DOHH2 (cell line): ENCODE measurements around the gene CYS1.

Source experiments
- H3F3A ChIP-seq: fragments of 200-600 bp; sonication (generic), shearing (Covaris generic); 2 replicates; pipeline ENCODE4 v1.6.0; 2016; ENCODE audit warnings: antibody characterized with exemption, mild to moderate bottlenecking; ENCODE audit not compliant: control insufficient read depth, insufficient read depth
- H3K27ac ChIP-seq: fragments of 200-600 bp; sonication (generic); 2 replicates; pipeline ENCODE4 v1.5.1; 2014; ENCODE audit warnings: low read depth, mild to moderate bottlenecking, low read length, moderate library complexity
- H3K27me3 ChIP-seq: fragments of 200-600 bp; sonication (generic); 2 replicates; pipeline ENCODE4 v1.6.1; 2014; ENCODE audit warnings: mild to moderate bottlenecking, low read length, mixed read lengths; ENCODE audit not compliant: control insufficient read depth
- H3K36me3 ChIP-seq: fragments of 200-600 bp; sonication (generic); 2 replicates; pipeline ENCODE4 v1.6.1; 2014; ENCODE audit warnings: mild to moderate bottlenecking, low read length, moderate library complexity, mixed read lengths; ENCODE audit not compliant: control insufficient read depth
- H3K4me1 ChIP-seq: fragments of 200-600 bp; sonication (generic); 2 replicates; pipeline ENCODE4 v1.6.1; 2014; ENCODE audit warnings: mild to moderate bottlenecking, low read length, mixed read lengths; ENCODE audit not compliant: control insufficient read depth
- H3K4me2 ChIP-seq: fragments of 200-600 bp; sonication (generic); 2 replicates; pipeline ENCODE4 v1.6.0; 2014; ENCODE audit warnings: mild to moderate bottlenecking, low read length, moderate library complexity
- H3K4me3 ChIP-seq: fragments of 200-600 bp; sonication (generic); 2 replicates; pipeline ENCODE4 v1.5.1; 2014; ENCODE audit warnings: mild to moderate bottlenecking, low read length, mixed read lengths
- H3K79me2 ChIP-seq: fragments of 200-600 bp; sonication (generic); 2 replicates; pipeline ENCODE4 v1.6.1; 2014; ENCODE audit warnings: mild to moderate bottlenecking, low read length, mixed read lengths; ENCODE audit not compliant: control insufficient read depth
- H3K9me2 ChIP-seq: fragments of 200-600 bp; sonication (generic); replicated peaks from 2 replicates; pipeline ENCODE4 v1.6.1; 2014; ENCODE audit warnings: mild to moderate bottlenecking, low read length, mixed read lengths; ENCODE audit not compliant: control insufficient read depth
- H3K9me3 ChIP-seq: fragments of 200-600 bp; sonication (generic); 2 replicates; pipeline ENCODE4 v1.6.1; 2014; ENCODE audit warnings: antibody characterized with exemption, low read length, mixed read lengths; ENCODE audit not compliant: control insufficient read depth, insufficient read depth
- H4K20me1 ChIP-seq: fragments of 200-600 bp; sonication (generic); 2 replicates; pipeline ENCODE4 v1.6.0; 2014; ENCODE audit warnings: low read depth, mild to moderate bottlenecking, antibody characterized with exemption, low read length, moderate library complexity; ENCODE audit not compliant: control insufficient read depth, insufficient read depth
- EZH2phosphoT487 ChIP-seq: fragments of 200-600 bp; sonication (generic); IDR thresholded peaks from 2 replicates; pipeline ENCODE4 v1.6.1; 2017; ENCODE audit warnings: borderline replicate concordance, mild to moderate bottlenecking, antibody characterized with exemption, low read length, moderate library complexity, mixed read lengths
- TF ChIP-seq, protein P1 (sequence below): fragments of 200-600 bp; sonication (generic); IDR thresholded peaks from one replicate; pipeline ENCODE4 v1.5.1; 2014; ENCODE audit warnings: antibody characterized with exemption, mild to moderate bottlenecking, low read depth, low read length; ENCODE audit not compliant: poor library complexity, severe bottlenecking

CYS1 gene

DNA sequence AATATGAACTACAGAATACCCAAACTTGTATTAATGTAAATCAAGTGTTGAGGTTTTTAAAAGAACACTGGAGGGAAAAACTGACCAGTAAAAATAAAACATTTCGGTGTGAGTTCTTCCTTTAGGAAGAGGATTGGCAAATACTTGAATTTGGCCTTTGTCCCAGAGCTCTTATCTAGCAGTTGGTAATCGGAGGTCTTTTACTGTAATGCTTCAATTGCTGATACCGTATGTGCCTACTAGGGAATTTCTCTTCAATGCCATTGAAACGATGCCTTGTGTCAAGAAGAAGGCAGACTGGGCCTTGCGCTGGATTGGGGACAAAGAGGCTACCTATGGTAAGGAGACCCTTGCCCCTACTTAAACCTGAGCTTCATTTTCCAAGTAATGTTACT, 46.4 kb upstream of the CYS1 start:
- Histone ChIP-seq H3K27me3 (no peaks in the 10 kb centered on the region), H3F3A (peaks cover 65% of the 10 kb centered on the region), H3K4me1 (peaks cover 51% of the 10 kb centered on the region), H3K27ac (no peak overlapping the region), H3K79me2 (peaks cover 79% of the 10 kb centered on the region), H3K36me3 (peaks cover 95% of the 10 kb centered on the region), H4K20me1 (peaks cover 43% of the 10 kb centered on the region), H3K4me2 (peak overlapping the region; percentile 81), H3K9me2 (no peaks in the 10 kb centered on the region), H3K4me3 (peak overlapping the region; percentile 23), H3K9me3 (no peaks in the 10 kb centered on the region)
- no peak for TF ChIP-seq EZH2phosphoT487
- TF ChIP-seq, protein P1, sequence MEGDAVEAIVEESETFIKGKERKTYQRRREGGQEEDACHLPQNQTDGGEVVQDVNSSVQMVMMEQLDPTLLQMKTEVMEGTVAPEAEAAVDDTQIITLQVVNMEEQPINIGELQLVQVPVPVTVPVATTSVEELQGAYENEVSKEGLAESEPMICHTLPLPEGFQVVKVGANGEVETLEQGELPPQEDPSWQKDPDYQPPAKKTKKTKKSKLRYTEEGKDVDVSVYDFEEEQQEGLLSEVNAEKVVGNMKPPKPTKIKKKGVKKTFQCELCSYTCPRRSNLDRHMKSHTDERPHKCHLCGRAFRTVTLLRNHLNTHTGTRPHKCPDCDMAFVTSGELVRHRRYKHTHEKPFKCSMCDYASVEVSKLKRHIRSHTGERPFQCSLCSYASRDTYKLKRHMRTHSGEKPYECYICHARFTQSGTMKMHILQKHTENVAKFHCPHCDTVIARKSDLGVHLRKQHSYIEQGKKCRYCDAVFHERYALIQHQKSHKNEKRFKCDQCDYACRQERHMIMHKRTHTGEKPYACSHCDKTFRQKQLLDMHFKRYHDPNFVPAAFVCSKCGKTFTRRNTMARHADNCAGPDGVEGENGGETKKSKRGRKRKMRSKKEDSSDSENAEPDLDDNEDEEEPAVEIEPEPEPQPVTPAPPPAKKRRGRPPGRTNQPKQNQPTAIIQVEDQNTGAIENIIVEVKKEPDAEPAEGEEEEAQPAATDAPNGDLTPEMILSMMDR: no peak

DNA sequence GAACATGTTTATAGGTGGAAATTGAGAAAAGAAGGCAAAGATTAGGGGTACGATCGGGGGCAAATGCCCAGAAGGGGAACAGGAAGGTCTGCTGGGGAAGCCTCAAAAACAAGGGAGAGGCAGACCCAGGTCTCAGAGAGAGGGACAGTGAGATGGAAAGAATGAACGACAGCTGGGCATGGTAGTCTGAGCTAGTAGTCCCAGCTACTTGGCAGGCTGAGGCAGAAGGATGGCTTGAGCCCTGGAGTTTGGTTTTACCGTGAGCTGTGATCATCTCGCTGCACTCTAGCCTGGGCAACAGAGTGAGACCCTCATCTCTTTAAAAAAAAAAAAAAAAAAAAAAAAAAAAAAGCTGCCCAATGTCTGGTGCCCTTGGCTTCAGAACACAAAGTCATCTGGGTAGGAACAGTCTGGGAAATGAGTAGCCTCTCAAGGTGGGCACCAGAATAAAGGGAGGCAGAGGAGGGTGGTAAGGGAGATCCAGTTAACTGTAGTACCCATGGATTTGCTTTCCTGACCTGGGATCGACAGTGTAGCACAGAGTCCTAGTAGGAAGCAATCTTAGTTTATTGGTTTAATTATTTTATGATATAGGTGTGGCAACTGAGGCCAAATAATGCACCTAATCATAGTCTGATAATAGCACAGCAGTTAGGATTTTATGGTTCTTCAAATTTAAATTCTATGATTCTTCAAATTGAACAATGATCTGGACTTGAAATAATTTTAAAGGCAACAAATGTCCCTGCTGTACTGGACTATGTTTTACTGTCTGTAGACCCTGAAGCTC, 45.8 kb upstream of the CYS1 start:
- Histone ChIP-seq H3F3A (peaks cover 68% of the 10 kb centered on the region), H3K4me3 (peak overlapping the region; percentile 92), H3K36me3 (peaks cover 95% of the 10 kb centered on the region), H3K27me3 (no peaks in the 10 kb centered on the region), H3K79me2 (peaks cover 85% of the 10 kb centered on the region), H3K4me2 (peak overlapping the region; percentile 81), H3K4me1 (peaks cover 51% of the 10 kb centered on the region), H3K27ac (no peak overlapping the region), H3K9me3 (no peaks in the 10 kb centered on the region), H4K20me1 (peaks cover 43% of the 10 kb centered on the region), H3K9me2 (no peaks in the 10 kb centered on the region)
- no peak for TF ChIP-seq EZH2phosphoT487
- TF ChIP-seq, protein P1: no peak

DNA sequence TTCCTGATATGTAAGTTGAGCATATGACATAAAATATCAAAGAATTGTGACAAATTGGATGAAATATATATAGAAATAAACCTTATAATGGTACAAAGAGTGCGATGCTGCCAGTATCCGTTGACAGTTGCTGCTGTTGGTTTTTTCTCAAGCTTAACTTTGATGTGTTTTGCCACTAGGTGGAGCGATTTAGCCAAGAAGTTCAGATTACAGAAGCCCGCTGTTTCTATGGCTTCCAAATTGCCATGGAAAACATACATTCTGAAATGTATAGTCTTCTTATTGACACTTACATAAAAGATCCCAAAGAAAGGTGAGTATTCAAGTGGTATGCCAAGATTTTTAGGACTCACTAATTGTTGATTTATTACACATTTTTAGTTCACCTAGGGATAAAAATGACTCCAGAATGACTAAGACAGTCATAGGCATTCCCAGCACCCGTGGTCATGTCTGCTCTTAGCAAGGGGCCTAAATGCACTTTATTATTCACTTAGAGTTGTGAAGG, 44.4 kb upstream of the CYS1 start:
- Histone ChIP-seq H3F3A (peaks cover 57% of the 10 kb centered on the region), H3K36me3 (peaks cover 88% of the 10 kb centered on the region), H3K79me2 (peaks cover 98% of the 10 kb centered on the region), H4K20me1 (peaks cover 43% of the 10 kb centered on the region), H3K27ac (peak overlapping the region; percentile 92), H3K9me3 (no peaks in the 10 kb centered on the region), H3K27me3 (no peaks in the 10 kb centered on the region), H3K4me2 (peak overlapping the region; percentile 81), H3K9me2 (no peaks in the 10 kb centered on the region), H3K4me3 (peak overlapping the region; percentile 92), H3K4me1 (peaks cover 55% of the 10 kb centered on the region)
- TF ChIP-seq, protein P1: peak; percentile 68
- no peak for TF ChIP-seq EZH2phosphoT487
